ENCODE results near the gene PEX26. TPM values are rescaled to one million over a fixed set of nuclear protein-coding genes. Genes with fewer than 3 reads are reported as not detected.

PEX26 gene
- total and polyA plus RNA-seq, 4 donors, result 16.9 to 36.9 (median 19.5) TPM

DNA sequence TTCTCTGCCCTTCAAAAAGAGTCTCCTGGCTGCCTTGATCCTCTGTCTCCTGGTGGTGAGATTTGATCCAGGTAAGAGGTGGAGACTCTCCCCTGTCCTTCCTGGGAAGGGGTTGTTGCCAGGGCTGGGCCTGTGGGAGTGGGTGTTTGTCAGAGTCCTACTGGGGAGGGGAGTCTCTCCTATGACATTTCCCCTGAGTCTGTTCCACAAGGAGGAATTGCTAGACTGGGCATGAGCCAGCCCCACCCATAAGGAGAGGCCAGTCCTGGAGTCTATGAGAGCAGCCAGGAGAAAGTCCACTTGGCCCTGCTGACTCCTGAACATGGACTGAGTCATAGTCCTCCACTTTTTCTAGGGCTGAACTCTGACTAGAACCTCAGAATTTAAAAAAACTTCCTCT, 7.4 kb downstream of the PEX26 start:
- no peak for ATAC-seq (ENCODE audit: insufficient read depth, low FRiP score)
- peaks cover 26 to 45% (median 37%) of the 10 kb centered on the region in 4 donors for H3K36me3 ChIP-seq (ENCODE audit: control insufficient read depth in 4 of 4, insufficient read depth in 4 of 4, low read length in 4 of 4)
- DNase-seq, result no peak
- H3K4me3 ChIP-seq, result no peak overlapping the region
- no peak overlapping the region for H3K27ac ChIP-seq (ENCODE audit: low read depth in 1 of 2, low read length in 1 of 2)
- TF ChIP-seq, protein P1, sequence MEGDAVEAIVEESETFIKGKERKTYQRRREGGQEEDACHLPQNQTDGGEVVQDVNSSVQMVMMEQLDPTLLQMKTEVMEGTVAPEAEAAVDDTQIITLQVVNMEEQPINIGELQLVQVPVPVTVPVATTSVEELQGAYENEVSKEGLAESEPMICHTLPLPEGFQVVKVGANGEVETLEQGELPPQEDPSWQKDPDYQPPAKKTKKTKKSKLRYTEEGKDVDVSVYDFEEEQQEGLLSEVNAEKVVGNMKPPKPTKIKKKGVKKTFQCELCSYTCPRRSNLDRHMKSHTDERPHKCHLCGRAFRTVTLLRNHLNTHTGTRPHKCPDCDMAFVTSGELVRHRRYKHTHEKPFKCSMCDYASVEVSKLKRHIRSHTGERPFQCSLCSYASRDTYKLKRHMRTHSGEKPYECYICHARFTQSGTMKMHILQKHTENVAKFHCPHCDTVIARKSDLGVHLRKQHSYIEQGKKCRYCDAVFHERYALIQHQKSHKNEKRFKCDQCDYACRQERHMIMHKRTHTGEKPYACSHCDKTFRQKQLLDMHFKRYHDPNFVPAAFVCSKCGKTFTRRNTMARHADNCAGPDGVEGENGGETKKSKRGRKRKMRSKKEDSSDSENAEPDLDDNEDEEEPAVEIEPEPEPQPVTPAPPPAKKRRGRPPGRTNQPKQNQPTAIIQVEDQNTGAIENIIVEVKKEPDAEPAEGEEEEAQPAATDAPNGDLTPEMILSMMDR (IDR thresholded peaks at IDR 0.05; ENCODE audit: control extremely low read depth, extremely low read depth), result no peak
- no peaks in the 10 kb centered on the region for H3K9me3 ChIP-seq (ENCODE audit: control insufficient read depth in 4 of 4, insufficient read depth in 3 of 4, low read length in 3 of 4)
- H3K4me1 ChIP-seq (ENCODE audit: control insufficient read depth in 5 of 5, insufficient read depth in 5 of 5, low read length in 5 of 5), result no peaks in the 10 kb centered on the region
- H3K9ac ChIP-seq (ENCODE audit: insufficient read depth in 1 of 2, low read length in 2 of 2), result no peak overlapping the region
- H3K27me3 ChIP-seq (ENCODE audit: control insufficient read depth in 3 of 3, insufficient read depth in 3 of 3, low read length in 2 of 3), result no peaks in the 10 kb centered on the region

DNA sequence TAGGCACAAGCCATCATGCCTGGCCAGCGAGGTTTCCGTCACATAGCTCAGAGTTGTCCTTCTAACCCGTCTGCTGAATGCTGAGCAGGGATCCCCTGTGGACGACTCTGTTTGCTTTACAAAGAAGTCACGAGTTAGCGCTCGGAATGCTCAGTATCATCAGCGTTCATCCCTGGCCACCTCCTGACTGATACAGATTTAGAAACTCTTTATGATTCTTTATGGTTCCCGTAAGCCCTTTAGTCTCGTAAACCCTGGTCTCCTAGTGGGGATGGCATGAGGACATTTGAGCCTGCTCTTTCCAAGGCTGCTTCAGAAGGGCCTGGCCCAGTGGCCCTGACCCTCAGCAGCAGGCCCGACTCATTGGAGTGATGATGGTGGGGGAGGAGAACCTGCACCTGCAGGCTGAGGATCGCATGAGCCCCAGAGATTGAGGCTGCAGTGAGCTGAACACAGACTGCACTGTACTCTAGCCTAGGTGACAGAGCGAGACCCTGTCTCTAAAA, 9.6 kb downstream of the PEX26 start:
- 75 to 84% methylated on average over 13 of the region's 13 CpGs for WGBS, 2 donors
- Histone ChIP-seq H3K4me3 (no peak overlapping the region), H3K4me1 (ENCODE audit: control insufficient read depth in 5 of 5, insufficient read depth in 5 of 5, low read length in 5 of 5) (no peaks in the 10 kb centered on the region), H3K36me3 (ENCODE audit: control insufficient read depth in 4 of 4, insufficient read depth in 4 of 4, low read length in 4 of 4) (peaks cover 20 to 42% (median 25%) of the 10 kb centered on the region in 4 donors), H3K9me3 (ENCODE audit: control insufficient read depth in 4 of 4, insufficient read depth in 3 of 4, low read length in 3 of 4) (no peaks in the 10 kb centered on the region), H3K27ac (ENCODE audit: low read depth in 1 of 2, low read length in 1 of 2) (no peak overlapping the region), H3K9ac (ENCODE audit: insufficient read depth in 1 of 2, low read length in 2 of 2) (no peak overlapping the region), H3K27me3 (ENCODE audit: control insufficient read depth in 3 of 3, insufficient read depth in 3 of 3, low read length in 2 of 3) (no peaks in the 10 kb centered on the region)
- ATAC-seq (ENCODE audit: insufficient read depth, low FRiP score) (no peak), DNase-seq (no peak)
- TF ChIP-seq, protein P1 (IDR thresholded peaks at IDR 0.05; ENCODE audit: control extremely low read depth, extremely low read depth), result no peak

DNA sequence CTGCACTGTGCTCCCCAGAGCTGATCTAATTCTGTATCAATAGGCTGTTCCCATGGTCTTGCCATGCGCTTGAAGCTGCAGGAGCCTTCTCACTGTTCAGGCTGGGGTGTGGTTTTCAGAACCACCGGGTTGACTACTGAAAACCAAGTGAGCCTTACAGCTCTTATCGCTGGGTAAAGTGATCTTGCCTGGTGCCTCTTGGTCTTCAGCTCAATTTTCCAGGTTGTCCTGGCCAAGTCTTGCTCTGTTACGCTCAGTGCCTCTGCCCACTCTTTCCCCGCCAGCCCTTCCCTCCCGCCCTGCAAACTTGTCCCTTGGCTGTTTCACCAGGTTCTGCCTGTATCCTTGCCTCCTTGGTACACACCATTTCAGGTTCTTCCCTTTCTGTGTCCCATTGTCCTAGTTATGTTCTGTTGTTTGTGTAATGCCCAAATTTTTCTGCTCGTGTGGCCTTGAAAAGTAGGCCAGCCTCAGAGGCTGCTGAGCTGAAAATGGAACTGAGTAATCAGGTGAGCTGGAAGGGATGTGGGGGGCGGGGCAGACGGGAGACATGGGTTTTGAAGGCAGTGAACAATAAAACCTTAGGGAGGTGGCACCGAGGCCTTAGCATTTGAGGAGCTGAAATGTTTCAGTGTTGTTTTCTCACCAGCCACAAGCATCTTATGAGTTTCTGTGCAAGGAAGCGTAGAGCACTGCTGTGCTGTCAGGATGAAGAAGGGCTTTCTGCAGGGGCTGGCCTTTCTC, 11.2 kb downstream of the PEX26 start:
- no peak overlapping the region for H3K27ac ChIP-seq (ENCODE audit: low read depth in 1 of 2, low read length in 1 of 2)
- WGBS, 2 donors, result 93% methylated on average over 11 of the region's 11 CpGs

More for the DNA sequence above, 11.2 kb downstream of the PEX26 start:
- Histone ChIP-seq H3K4me1 (ENCODE audit: control insufficient read depth in 5 of 5, insufficient read depth in 5 of 5, low read length in 5 of 5) (no peaks in the 10 kb centered on the region), H3K4me3 (no peak overlapping the region), H3K27me3 (ENCODE audit: control insufficient read depth in 3 of 3, insufficient read depth in 3 of 3, low read length in 2 of 3) (no peaks in the 10 kb centered on the region), H3K9ac (ENCODE audit: insufficient read depth in 1 of 2, low read length in 2 of 2) (no peak overlapping the region), H3K36me3 (ENCODE audit: control insufficient read depth in 4 of 4, insufficient read depth in 4 of 4, low read length in 4 of 4) (peaks cover 12 to 32% (median 21%) of the 10 kb centered on the region in 4 donors), H3K9me3 (ENCODE audit: control insufficient read depth in 4 of 4, insufficient read depth in 3 of 4, low read length in 3 of 4) (no peaks in the 10 kb centered on the region)
- TF ChIP-seq, protein P1 (IDR thresholded peaks at IDR 0.05; ENCODE audit: control extremely low read depth, extremely low read depth), result no peak
- no peak for DNase-seq
- ATAC-seq (ENCODE audit: insufficient read depth, low FRiP score), result no peak
